HEK293 (cell line): ENCODE results near the gene EHMT1.

ENCODE experiments used
- CTCF ChIA-PET: fragments of 350-600 bp; formaldehyde crosslinking; extraction: SDS; loops from one replicate; lab custom pipeline; 2021; ENCODE audit warnings: antibody characterized with exemption; lab: Yijun Ruan, JAX
- POLR2A ChIA-PET: fragments of 300-600 bp; formaldehyde crosslinking; extraction: SDS; loops from one replicate; lab custom pipeline; 2020; ENCODE audit warnings: antibody characterized with exemption, inconsistent platforms; lab: Yijun Ruan, JAX
- H3K27ac ChIP-seq: fragments of 200-500 bp; sonication (Bioruptor generic); 2 replicates; pipeline ENCODE4 v1.5.1; 2014; ENCODE audit warnings: low read depth, low read length, control low read depth, inconsistent platforms; ENCODE audit errors: extremely low read depth
- H3K36me3 ChIP-seq, 2 experiments: fragments of 200-500 bp in 1 of 2; sonication (Bioruptor generic) in 1 of 2; 1 replicate in 1 of 2; 2 replicates in 1 of 2; pipeline ENCODE4 v1.5.1; 2014 to 2017; ENCODE audit warnings: inconsistent platforms in 2 of 2, low read length in 2 of 2; ENCODE audit not compliant: control insufficient read depth in 2 of 2, insufficient read depth in 1 of 2
- H3K4me1 ChIP-seq: fragments of 200-500 bp; sonication (Bioruptor generic); 2 replicates; pipeline ENCODE4 v1.5.1; 2014; ENCODE audit warnings: mild to moderate bottlenecking, low read length, inconsistent platforms; ENCODE audit not compliant: control insufficient read depth, insufficient read depth
- H3K4me3 ChIP-seq: 2 replicates; pipeline ENCODE4 v1.5.1; 2011; ENCODE audit warnings: low read depth, mild to moderate bottlenecking, control low read depth, low read length, moderate library complexity
- H3K9me3 ChIP-seq: fragments of 200-500 bp; sonication (Bioruptor generic); 2 replicates; pipeline ENCODE4 v1.5.1; 2014; ENCODE audit warnings: low read depth, low read length, inconsistent platforms; ENCODE audit not compliant: control insufficient read depth, insufficient read depth
- BCL11B ChIP-seq: fragments of 450-650 bp; formaldehyde crosslinking; IDR thresholded peaks from 2 replicates; pipeline ENCODE4 v1.5.1; 2016; ENCODE audit warnings: low read depth, missing biosample characterization, missing genetic modification characterization
- GLIS1 ChIP-seq: fragments of 450-650 bp; formaldehyde crosslinking; IDR thresholded peaks from 2 replicates; pipeline ENCODE4 v1.5.1; 2016; ENCODE audit warnings: missing biosample characterization, missing genetic modification characterization
- GLIS2 ChIP-seq: fragments of 450-650 bp; formaldehyde crosslinking; IDR thresholded peaks from 2 replicates; pipeline ENCODE4 v1.5.1; 2016; ENCODE audit warnings: missing biosample characterization, missing genetic modification characterization
- KLF9 ChIP-seq: fragments of 450-650 bp; formaldehyde crosslinking; IDR thresholded peaks from 2 replicates; pipeline ENCODE4 v1.5.1; 2016; ENCODE audit warnings: missing biosample characterization, missing genetic modification characterization, low read depth
- SCRT2 ChIP-seq: fragments of 450-650 bp; formaldehyde crosslinking; IDR thresholded peaks from 2 replicates; pipeline ENCODE4 v1.5.1; 2016; ENCODE audit warnings: missing biosample characterization, missing genetic modification characterization
- WT1 ChIP-seq: fragments of 450-650 bp; formaldehyde crosslinking; IDR thresholded peaks from 2 replicates; pipeline ENCODE4 v1.5.1; 2016; ENCODE audit warnings: missing biosample characterization, missing genetic modification characterization
- ZFP37 ChIP-seq: fragments of 450-650 bp; formaldehyde crosslinking; IDR thresholded peaks from 2 replicates; pipeline ENCODE4 v1.5.1; 2016; ENCODE audit warnings: missing biosample characterization, missing genetic modification characterization
- ZIC2 ChIP-seq: fragments of 450-650 bp; formaldehyde crosslinking; IDR thresholded peaks from 2 replicates; pipeline ENCODE4 v1.5.1; 2016; ENCODE audit warnings: missing biosample characterization, missing genetic modification characterization
- ZNF184 ChIP-seq: fragments of 450-650 bp; IDR thresholded peaks from 2 replicates; pipeline ENCODE4 v1.5.1; 2018; ENCODE audit warnings: missing biosample characterization, mild to moderate bottlenecking, missing genetic modification characterization
- ZNF202 ChIP-seq: fragments of 450-650 bp; formaldehyde crosslinking; IDR thresholded peaks from 2 replicates; pipeline ENCODE4 v1.5.1; 2016; ENCODE audit warnings: missing biosample characterization, missing genetic modification characterization, borderline replicate concordance
- ZNF350 ChIP-seq: fragments of 450-650 bp; formaldehyde crosslinking; IDR thresholded peaks from 2 replicates; pipeline ENCODE4 v1.5.0; 2017; ENCODE audit warnings: missing biosample characterization, mild to moderate bottlenecking, missing genetic modification characterization
- TF ChIP-seq, protein P1 (sequence below): fragments of 450-650 bp; formaldehyde crosslinking; IDR thresholded peaks from 2 replicates; pipeline ENCODE4 v1.5.1; 2016; ENCODE audit warnings: missing biosample characterization, missing genetic modification characterization
- TF ChIP-seq, protein P2 (sequence below): fragments of 450-650 bp; formaldehyde crosslinking; IDR thresholded peaks from 2 replicates; pipeline ENCODE4 v1.5.1; 2016; ENCODE audit warnings: missing biosample characterization, missing genetic modification characterization
- TF ChIP-seq, protein P3 (sequence below): fragments of 450-650 bp; formaldehyde crosslinking; IDR thresholded peaks from 2 replicates; pipeline ENCODE4 v1.5.1; 2017; ENCODE audit warnings: missing biosample characterization, missing genetic modification characterization
- TF ChIP-seq, protein P4 (sequence below): fragments of 450-650 bp; formaldehyde crosslinking; IDR thresholded peaks from 2 replicates; pipeline ENCODE4 v1.5.1; 2016; ENCODE audit warnings: missing biosample characterization, missing genetic modification characterization

The EHMT1 gene

DNA sequence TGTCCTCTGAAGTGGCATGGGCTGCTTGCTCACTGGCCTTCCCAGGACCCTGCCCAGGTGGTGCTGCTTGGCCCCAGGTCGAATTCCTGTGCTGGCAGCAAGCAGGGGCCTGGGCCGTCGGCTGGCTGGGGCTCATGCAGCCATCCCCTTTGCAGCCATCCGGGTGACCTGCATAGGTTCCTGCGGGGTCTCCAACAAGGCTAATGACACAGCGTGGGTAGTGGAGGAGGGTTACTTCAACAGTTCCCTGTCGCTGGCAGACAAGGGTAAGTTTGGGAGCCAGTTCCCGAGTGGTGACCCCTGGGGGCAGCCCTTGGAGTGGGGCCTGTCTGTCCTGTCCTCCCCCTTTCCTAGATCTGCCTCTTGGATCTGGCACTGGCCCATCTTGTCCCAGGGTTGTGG lies 6.1 kb upstream of the EHMT1 start:
- Histone ChIP-seq H3K4me1 (peaks cover 6% of the 10 kb centered on the region; the same call in 1 of the 2 replicates), H3K27ac (no peak overlapping the region; the same call in 1 of the 2 replicates), H3K36me3 (peaks cover 0 to 38% of the 10 kb centered on the region in 2 experiments; a peak in 1 of 3 replicates), H3K4me3 (no peak overlapping the region), H3K9me3 (no peaks in the 10 kb centered on the region)
- ChIA-PET CTCF (interaction anchor here (0.8 to 3.0 kb wide), 2 partner anchors 31 to 85 kb away, joined by 3 to 16 read pairs; no protein-coding TSS in a partner anchor), POLR2A (interaction anchor here (0.7 to 1.0 kb wide), 3 partner anchors 10 to 21 kb away, joined by 3 to 7 read pairs (median 4); no protein-coding TSS in a partner anchor)
- TF ChIP-seq SCRT2 (tag by site-specific recombination) (peak; percentile 63), BCL11B (tag by site-specific recombination) (no peak)

DNA sequence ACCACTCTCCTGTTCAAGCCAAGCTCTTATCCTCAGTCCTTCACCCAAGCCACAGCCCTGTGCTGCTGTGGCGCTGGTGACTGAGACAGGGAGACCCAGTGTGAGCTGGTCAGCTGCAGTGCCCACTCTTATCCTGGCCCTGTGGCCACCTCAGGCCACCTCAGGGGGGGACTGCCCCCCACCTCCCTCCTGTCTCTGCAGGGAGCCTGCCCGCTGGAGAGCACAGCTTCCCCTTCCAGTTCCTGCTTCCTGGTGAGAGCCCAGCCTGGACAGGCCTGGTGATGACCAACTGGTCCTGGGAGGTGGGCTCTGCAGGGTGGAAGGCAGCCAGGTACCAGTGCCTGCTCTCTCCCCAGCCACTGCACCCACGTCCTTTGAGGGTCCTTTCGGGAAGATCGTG lies 5.5 kb upstream of the EHMT1 start:
- POLR2A ChIA-PET, result interaction anchor here (0.7 to 1.0 kb wide), 3 partner anchors 8 to 22 kb away, joined by 3 to 5 read pairs (median 4); partner anchors contain the start of gene ARRDC1
- no peak for TF ChIP-seq ZNF202 (tag by site-specific recombination)
- no peak for TF ChIP-seq KLF9 (tag by site-specific recombination)
- TF ChIP-seq ZIC2 (tag by site-specific recombination), result peak; percentile 75
- no peak for TF ChIP-seq ZNF184 (tag by site-specific recombination)
- TF ChIP-seq GLIS2, result peak; percentile 43; the same call in 1 of the 2 replicates
- peak; percentile 31; the same call in 1 of the 2 replicates for TF ChIP-seq GLIS1 (tag by site-specific recombination)
- TF ChIP-seq, protein P1, sequence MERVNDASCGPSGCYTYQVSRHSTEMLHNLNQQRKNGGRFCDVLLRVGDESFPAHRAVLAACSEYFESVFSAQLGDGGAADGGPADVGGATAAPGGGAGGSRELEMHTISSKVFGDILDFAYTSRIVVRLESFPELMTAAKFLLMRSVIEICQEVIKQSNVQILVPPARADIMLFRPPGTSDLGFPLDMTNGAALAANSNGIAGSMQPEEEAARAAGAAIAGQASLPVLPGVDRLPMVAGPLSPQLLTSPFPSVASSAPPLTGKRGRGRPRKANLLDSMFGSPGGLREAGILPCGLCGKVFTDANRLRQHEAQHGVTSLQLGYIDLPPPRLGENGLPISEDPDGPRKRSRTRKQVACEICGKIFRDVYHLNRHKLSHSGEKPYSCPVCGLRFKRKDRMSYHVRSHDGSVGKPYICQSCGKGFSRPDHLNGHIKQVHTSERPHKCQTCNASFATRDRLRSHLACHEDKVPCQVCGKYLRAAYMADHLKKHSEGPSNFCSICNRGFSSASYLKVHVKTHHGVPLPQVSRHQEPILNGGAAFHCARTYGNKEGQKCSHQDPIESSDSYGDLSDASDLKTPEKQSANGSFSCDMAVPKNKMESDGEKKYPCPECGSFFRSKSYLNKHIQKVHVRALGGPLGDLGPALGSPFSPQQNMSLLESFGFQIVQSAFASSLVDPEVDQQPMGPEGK, result peak; percentile 13; the same call in 1 of the 2 replicates
- H3K4me3 ChIP-seq, result no peak overlapping the region
- H3K4me1 ChIP-seq, result peaks cover 6% of the 10 kb centered on the region; the same call in 1 of the 2 replicates
- H3K36me3 ChIP-seq, result peaks cover 0 to 38% of the 10 kb centered on the region in 2 experiments; a peak in 1 of 3 replicates
- 0 out of 2 replicates have a peak overlapping the region, but pooled peaks have one; percentile 6 for H3K27ac ChIP-seq
- H3K9me3 ChIP-seq, result no peaks in the 10 kb centered on the region
- CTCF ChIA-PET, result interaction anchor here (0.8 to 3.0 kb wide), 2 partner anchors 31 to 85 kb away, joined by 3 to 16 read pairs; no protein-coding TSS in a partner anchor

DNA sequence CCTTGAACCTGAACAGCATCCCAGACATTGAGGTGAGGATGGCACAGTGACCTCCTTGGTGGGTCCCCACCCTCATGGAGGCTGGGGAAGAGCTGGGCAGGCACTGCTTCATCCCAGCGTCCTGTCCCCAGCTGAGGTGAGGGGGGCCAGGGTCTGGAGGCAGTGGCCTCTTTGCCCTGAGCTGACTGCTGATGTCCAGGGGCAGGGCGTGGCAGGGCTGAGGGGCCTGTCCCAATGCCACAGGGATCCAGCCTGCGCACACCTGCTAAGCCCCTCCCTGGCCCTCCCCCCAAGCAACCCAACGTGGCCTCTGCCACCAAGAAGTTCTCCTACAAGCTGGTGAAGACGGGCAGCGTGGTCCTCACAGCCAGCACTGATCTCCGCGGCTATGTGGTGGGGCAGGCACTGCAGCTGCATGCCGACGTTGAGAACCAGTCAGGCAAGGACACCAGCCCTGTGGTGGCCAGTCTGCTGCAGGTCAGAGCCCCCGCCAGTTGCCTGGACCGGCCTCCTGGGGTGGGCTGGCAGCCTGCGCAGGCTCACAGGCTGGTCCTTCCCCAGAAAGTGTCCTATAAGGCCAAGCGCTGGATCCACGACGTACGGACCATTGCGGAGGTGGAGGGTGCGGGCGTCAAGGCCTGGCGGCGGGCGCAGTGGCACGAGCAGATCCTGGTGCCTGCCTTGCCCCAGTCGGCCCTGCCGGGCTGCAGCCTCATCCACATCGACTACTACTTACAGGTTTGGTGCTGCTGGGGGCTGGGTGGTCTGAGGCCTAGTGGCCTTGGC lies 4.9 kb upstream of the EHMT1 start:
- Histone ChIP-seq H3K4me1 (peaks cover 6% of the 10 kb centered on the region; the same call in 1 of the 2 replicates), H3K9me3 (no peaks in the 10 kb centered on the region), H3K27ac (0 out of 2 replicates have a peak overlapping the region, but pooled peaks have one; percentile 6), H3K4me3 (no peak overlapping the region), H3K36me3 (peaks cover 0 to 38% of the 10 kb centered on the region in 2 experiments; a peak in 1 of 3 replicates)
- CTCF ChIA-PET, result interaction anchor here (0.8 to 3.0 kb wide), 2 partner anchors 32 to 86 kb away, joined by 3 to 16 read pairs; no protein-coding TSS in a partner anchor
- TF ChIP-seq WT1 (tag by site-specific recombination) (no peak), ZNF350 (tag by site-specific recombination) (no peak), SCRT2 (tag by site-specific recombination) (no peak), ZFP37 (no peak)
- TF ChIP-seq, protein P2, sequence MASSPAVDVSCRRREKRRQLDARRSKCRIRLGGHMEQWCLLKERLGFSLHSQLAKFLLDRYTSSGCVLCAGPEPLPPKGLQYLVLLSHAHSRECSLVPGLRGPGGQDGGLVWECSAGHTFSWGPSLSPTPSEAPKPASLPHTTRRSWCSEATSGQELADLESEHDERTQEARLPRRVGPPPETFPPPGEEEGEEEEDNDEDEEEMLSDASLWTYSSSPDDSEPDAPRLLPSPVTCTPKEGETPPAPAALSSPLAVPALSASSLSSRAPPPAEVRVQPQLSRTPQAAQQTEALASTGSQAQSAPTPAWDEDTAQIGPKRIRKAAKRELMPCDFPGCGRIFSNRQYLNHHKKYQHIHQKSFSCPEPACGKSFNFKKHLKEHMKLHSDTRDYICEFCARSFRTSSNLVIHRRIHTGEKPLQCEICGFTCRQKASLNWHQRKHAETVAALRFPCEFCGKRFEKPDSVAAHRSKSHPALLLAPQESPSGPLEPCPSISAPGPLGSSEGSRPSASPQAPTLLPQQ (tag by site-specific recombination), result no peak
- TF ChIP-seq, protein P3, sequence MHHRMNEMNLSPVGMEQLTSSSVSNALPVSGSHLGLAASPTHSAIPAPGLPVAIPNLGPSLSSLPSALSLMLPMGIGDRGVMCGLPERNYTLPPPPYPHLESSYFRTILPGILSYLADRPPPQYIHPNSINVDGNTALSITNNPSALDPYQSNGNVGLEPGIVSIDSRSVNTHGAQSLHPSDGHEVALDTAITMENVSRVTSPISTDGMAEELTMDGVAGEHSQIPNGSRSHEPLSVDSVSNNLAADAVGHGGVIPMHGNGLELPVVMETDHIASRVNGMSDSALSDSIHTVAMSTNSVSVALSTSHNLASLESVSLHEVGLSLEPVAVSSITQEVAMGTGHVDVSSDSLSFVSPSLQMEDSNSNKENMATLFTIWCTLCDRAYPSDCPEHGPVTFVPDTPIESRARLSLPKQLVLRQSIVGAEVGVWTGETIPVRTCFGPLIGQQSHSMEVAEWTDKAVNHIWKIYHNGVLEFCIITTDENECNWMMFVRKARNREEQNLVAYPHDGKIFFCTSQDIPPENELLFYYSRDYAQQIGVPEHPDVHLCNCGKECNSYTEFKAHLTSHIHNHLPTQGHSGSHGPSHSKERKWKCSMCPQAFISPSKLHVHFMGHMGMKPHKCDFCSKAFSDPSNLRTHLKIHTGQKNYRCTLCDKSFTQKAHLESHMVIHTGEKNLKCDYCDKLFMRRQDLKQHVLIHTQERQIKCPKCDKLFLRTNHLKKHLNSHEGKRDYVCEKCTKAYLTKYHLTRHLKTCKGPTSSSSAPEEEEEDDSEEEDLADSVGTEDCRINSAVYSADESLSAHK (tag by site-specific recombination), result no peak
- TF ChIP-seq, protein P4, sequence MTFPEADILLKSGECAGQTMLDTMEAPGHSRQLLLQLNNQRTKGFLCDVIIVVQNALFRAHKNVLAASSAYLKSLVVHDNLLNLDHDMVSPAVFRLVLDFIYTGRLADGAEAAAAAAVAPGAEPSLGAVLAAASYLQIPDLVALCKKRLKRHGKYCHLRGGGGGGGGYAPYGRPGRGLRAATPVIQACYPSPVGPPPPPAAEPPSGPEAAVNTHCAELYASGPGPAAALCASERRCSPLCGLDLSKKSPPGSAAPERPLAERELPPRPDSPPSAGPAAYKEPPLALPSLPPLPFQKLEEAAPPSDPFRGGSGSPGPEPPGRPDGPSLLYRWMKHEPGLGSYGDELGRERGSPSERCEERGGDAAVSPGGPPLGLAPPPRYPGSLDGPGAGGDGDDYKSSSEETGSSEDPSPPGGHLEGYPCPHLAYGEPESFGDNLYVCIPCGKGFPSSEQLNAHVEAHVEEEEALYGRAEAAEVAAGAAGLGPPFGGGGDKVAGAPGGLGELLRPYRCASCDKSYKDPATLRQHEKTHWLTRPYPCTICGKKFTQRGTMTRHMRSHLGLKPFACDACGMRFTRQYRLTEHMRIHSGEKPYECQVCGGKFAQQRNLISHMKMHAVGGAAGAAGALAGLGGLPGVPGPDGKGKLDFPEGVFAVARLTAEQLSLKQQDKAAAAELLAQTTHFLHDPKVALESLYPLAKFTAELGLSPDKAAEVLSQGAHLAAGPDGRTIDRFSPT, result 0 out of 2 replicates have a peak, but pooled peaks have one; percentile 17
- POLR2A ChIA-PET, result interaction anchor here (0.7 to 1.0 kb wide), 3 partner anchors 9 to 22 kb away, joined by 3 to 5 read pairs (median 4); partner anchors contain the start of gene ARRDC1
